NCI-H2107 (cell line): ENCODE data around the gene UBTD2.
"Not testable (repeated sequence)": the region's sequence is repeated elsewhere in the genome, so short reads cannot be mapped to it uniquely, and the experiment has no call there.

ENCODE experiments used
- DNase-seq: peaks from one replicate; lab custom pipeline; 2025; lab: John Stamatoyannopoulos, UW

Gene UBTD2

DNA sequence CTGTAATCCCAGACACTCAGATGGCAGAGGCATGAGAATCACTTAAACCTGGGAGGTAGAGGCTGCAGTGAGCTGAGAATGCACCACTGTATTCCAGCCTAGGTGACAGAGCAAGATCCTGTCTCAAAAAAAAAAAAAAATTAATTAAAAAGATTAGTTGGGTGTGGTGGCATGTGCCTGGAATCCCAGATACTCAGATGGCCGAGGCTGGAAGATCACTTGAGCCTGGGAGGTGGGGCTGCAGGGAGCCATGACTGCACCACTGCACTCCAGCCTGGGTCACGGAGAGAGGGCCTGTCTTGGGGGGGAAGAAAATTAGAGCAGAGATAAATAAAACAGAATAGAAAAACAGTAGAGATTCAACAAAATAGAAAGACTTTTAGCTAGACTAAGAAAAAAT is 34.9 kb downstream of the UBTD2 start:
- DNase-seq, result no peak

DNA sequence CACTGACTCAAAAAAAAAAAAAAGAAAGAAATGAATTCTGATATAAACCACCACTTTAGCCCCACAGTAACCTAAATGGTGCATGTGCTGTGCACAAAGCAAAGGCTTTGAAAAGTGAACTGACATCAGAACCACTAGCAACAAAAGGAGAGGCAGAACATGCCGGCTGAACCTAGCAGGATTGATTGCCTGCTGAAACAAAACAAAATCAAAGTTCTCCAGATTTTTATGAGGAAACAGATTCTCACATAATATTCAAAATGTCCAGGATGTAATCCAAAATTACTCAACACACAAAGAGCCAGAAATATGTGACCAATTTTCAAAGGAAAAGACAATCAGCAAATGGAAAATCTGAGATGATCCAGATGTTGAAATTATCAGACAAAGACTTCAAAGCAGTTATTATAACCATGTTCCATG is 37.9 kb downstream of the UBTD2 start:
- DNase-seq, result no peak

DNA sequence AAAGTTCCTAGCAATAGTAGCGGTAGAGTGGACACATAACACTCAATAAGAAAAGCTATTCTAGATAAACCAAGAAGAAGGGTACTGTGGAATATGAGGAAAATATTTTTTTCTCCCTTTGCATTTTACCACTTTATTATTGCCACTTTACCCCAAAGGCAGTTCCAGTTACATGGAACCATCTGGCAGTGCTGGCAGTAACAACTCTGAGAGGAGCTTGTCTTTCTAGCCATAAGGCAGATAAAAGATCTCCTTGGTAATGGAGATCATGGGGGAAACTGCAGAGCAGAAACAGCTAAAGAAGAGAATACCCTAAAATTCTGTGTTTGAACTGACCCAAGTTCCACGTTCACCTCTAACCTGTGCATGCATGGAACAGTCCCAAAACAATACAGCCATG is 38.5 kb downstream of the UBTD2 start:
- DNase-seq, result no peak

- no peak for DNase-seq
Measured at GRCh38 chr5:172243302-172243701, 40.3 kb downstream of the UBTD2 start.

- DNase-seq, result no peak
Measured at GRCh38 chr5:172238334-172238733, 45.2 kb downstream of the UBTD2 start.

DNA sequence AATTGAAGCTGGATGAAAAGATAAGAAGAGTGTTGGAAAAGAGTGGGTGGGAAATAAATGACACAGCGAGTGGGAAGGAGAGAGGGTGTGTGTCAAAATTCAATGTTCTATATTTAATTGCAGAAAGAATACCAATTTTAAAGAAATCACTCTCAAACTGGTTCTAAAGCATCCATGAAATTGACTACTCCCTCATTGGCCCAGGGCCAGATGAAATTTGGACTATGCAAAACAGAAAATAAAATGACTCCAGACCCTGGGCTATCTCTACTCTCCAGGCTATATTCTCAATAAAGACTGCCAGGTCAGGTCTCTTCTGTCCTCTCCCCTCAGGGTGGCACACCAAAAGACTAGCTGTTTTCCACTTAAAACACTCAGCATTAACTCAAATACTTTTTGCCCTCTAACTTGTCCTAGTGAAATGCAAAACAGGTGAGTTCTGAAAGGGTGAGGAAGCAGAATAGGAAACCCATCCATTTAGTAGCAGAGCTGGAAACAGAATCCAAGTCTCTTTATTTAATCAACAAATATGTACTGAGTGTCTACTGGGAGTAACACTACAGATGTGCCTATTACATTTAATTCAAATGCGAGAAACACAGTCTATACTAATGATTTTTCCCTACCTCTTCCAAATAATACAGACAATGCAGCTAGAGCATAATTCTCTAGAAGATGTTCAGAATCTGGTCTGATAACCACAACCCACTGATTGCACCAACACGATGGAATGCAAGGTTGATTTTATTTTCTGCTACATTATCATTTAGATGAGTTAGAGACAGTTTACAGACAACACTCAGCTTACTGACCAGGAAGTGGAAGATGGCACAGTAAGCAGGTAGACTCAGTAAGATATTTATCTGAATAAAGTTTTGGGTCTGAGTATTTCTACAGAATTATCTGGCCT is 47.5 kb downstream of the UBTD2 start:
- DNase-seq, result no peak

DNA sequence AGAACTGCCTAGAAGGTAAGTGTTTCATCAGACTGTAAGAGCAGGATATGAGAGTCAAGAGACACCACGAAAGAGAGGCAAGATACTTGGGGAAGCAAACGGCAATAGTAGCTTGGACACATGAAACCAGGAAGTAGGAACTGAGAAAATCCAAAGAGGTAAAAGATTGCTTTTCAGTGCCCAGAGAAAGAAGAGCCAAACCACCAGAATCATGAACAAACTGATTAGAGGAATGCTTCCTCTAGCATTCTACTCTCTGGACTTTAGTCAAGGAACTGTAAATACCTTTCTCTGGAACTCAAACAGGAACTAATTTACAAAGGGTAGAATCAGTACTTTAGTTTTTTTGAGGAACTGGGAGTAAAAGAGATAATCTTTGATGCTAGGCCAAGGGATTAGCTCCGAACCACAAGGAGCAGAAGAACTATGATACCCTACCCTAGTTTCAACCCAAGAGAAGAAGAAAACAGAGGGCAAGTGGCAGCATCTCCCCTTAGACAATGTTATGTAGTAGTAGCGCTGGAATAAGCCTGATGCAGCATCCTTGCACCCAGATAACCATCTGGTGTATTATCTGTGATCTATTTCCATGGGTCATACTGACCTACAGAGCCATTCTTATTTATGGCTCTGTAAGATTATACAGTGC is 48.3 kb downstream of the UBTD2 start:
- no peak for DNase-seq

- DNase-seq, result no peak
Measured at GRCh38 chr5:172234031-172234430, 49.5 kb downstream of the UBTD2 start.

GRCh38 chr5:172229904-172230303 is 53.7 kb downstream of the UBTD2 start:
- DNase-seq, result no peak

DNA sequence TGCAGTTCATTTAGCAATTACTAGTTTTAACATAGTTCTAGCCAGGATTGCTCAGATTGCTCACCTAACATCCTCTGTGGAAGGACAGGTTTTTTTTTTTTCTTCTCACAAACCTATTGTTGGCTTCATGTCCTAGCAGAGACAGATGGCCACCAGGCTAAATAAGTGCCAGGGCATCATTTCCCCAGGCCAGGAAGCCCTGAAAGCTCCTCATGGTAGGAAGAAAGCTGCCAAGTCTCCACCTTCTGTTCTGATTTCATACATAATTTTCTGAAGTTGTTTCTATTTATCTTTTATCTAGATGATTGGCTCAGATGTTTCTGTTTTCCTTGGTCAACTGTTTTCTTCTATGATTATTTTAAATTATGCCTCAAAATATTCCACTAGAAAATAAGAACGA is 58.6 kb downstream of the UBTD2 start:
- no peak for DNase-seq

- DNase-seq, result no peak
Measured at GRCh38 chr5:172223901-172224873, 59.4 kb downstream of the UBTD2 start.

DNA sequence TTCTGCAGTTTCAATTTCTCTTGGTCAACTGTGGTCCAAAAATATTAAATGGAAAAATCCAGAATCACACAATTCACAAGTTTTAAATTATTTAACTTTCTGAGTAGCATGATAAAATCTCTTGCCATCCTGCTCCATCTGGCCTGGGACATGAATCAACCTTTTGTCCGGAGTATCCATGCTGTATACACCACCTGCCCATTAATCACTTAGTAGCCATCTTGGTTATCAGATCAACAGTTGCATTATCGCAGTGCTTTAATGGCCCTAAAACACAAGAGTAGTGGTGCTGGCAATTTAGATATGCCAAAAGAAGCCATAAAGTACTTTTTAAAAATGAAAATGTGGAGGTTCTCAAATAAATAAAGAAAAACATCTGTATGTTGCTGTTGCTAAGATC is 64.3 kb downstream of the UBTD2 start:
- no peak for DNase-seq

GRCh38 chr5:172216345-172216744 is 67.2 kb downstream of the UBTD2 start:
- no peak for DNase-seq

GRCh38 chr5:172213126-172213525 is 70.4 kb downstream of the UBTD2 start:
- no peak for DNase-seq

DNA sequence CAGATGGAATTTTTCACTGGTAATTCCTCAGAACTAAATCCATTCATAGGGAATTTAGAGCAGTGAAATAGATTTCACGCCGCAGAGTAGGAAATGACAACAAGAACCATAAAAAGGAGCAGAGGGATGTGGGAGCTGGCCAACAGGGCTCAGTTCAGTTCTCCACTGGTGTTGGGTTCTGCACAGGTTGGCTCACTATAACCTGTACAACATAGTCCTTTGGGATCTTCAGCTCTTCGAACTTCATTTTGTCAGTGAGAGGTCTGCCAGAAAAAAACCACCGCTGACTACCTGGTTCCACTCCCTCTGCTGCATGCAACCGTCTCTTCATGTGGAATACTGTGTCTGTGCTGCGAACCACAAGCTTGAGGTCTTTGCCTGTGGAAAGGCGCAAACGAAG is 71.9 kb downstream of the UBTD2 start:
- no peak for DNase-seq

DNA sequence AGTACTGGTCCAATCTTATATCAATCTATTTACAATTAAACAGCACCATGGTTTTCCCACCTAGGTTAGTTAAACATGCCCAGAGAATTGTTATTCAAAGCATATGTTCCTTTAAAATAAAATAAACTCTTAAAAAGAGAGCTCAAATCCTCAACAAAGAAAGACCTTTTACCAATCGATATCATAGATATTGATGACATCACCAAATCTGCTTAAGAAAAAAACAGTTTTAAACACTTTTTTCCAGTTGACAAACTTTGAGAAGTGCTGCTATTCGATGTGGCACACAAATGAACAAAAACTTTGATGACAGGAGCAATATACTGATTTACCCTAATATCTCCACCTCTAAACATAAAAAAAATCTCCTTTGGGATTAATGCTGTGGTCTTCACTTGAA is 73.8 kb downstream of the UBTD2 start:
- DNase-seq, result no peak

- no peak for DNase-seq
Measured at GRCh38 chr5:172207511-172207910, 76.1 kb downstream of the UBTD2 start.

- DNase-seq, result not testable (repeated sequence)
Measured at GRCh38 chr5:172205984-172206383, 77.6 kb downstream of the UBTD2 start.

DNA sequence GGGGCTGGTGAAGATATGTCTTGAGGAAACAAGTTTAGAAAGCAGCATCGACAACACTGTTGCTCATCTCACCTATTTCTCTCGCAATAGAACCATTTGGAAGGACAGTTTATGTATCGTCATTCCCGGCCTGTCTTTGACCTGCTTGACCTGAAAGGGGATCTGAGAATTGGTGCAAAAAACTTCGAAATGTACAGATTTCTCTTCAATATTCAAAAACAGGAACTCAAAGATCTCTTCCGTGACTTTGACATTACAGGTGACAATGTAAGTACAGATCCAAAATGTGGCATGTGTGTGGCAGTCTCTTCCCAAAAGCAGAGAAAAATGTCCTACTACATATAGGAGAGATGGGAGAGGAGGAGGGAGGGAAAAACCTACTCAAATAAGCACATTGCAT is 83.1 kb downstream of the UBTD2 start:
- DNase-seq, result no peak

- DNase-seq, result no peak
Measured at GRCh38 chr5:172199446-172199845, 84.1 kb downstream of the UBTD2 start.

DNA sequence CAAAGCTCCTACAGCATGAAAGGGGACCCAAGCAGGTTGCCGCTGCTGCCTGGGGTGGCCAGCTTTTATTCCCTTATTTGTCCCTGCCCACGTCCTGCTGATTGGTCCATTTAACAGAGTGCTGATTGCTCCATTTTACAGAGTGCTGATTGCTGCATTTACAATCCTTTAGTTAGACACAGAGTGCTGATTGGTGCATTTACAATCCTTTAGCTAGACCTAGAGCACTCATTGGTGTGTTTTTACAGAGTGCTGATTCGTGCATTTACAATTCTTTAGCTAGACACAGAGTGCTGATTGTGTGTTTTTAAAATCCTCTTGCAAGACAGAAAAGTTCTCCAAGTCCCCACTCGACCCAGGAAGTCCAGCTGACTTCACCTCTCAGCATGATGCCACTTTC is 85.8 kb downstream of the UBTD2 start:
- DNase-seq, result not testable (repeated sequence)
